ENCODE results near the gene PADI1. TPM values are rescaled to one million over a fixed set of nuclear protein-coding genes. Genes with fewer than 3 reads are reported as not detected.

Gene PADI1
- total RNA-seq, 1 experiment from 2014 or later: 0.24 TPM

DNA sequence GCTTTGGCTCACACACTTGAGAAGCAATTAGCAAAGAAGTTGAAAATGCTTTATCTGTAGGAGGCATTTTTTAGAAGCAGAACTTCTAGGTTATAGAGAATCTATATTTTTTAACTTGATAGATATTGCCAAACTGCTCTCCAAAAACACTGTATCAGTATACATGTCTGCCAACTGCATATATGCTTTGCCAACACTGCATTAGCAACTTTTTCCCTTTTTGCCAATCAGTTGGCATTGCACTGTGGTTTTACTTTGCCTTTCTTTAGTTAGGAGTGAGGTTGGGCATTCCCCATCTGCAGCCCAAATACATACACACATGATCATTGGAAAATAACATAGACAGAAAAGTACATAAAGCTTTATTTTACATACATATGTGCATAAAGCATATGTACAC, 59.0 kb downstream of the PADI1 start:
- Histone ChIP-seq H3K27ac (ENCODE audit: insufficient read length, low read depth, low read length) (no peak overlapping the region), H2BK5ac (ENCODE audit: insufficient read length, low read length) (no peak overlapping the region), H2BK15ac (ENCODE audit: low read depth, low read length) (no peak overlapping the region), H3K23ac (ENCODE audit: insufficient read length, low read depth, low read length) (no peak overlapping the region), H3K79me1 (ENCODE audit: insufficient read depth, low read depth, low read length, poor library complexity, severe bottlenecking) (no peaks in the 10 kb centered on the region), H4K91ac (ENCODE audit: insufficient read length, low read depth, low read length) (no peak overlapping the region), H3K4ac (ENCODE audit: low read depth, low read length) (no peak overlapping the region), H4K5ac (ENCODE audit: insufficient read length, low read depth, low read length) (no peak overlapping the region), H3K27me3 (ENCODE audit: insufficient read depth, low read length) (no peaks in the 10 kb centered on the region), H2AFZ (ENCODE audit: low read length) (no peak overlapping the region), H4K20me1 (ENCODE audit: control insufficient read depth, insufficient read depth, insufficient read length) (no peaks in the 10 kb centered on the region), H2BK20ac (ENCODE audit: low read depth, low read length, poor library complexity, severe bottlenecking) (no peak overlapping the region), H3K9me3 (ENCODE audit: control insufficient read depth, low read depth, low read length) (no peaks in the 10 kb centered on the region), H2BK120ac (ENCODE audit: low read depth, low read length, poor library complexity, severe bottlenecking) (no peak overlapping the region), H4K8ac (replicated peaks; ENCODE audit: insufficient read length, low read depth, low read length) (no peak overlapping the region), H3K14ac (ENCODE audit: insufficient read depth, low read length) (no peak overlapping the region), H3K4me2 (ENCODE audit: insufficient read depth, insufficient read length, low read length) (no peak overlapping the region), H3K56ac (ENCODE audit: insufficient read length, low read depth, low read length) (no peak overlapping the region), H3K23me2 (ENCODE audit: insufficient read length, low read depth, low read length, poor library complexity, severe bottlenecking) (no peaks in the 10 kb centered on the region), H3T11ph (ENCODE audit: low read length) (no peak overlapping the region), H2BK12ac (ENCODE audit: insufficient read length, low read depth, low read length) (no peak overlapping the region), H3K79me2 (ENCODE audit: insufficient read depth, low read length) (no peaks in the 10 kb centered on the region), H3K9ac (ENCODE audit: extremely low read depth, insufficient read length, low read length) (no peak overlapping the region), H3K18ac (ENCODE audit: insufficient read length, low read depth, low read length) (no peak overlapping the region), H2AK5ac (ENCODE audit: insufficient read length, low read length) (no peak overlapping the region), H3K4me1 (ENCODE audit: insufficient read depth, low read length) (no peaks in the 10 kb centered on the region)
- peaks cover 4 to 5% of the 10 kb centered on the region in 2 experiments; a peak in 4 of 5 replicates for H3K9me3 Mint-ChIP-seq
- DNase-seq: no peak
- H3K4me1 Mint-ChIP-seq: peaks cover 0 to 6% of the 10 kb centered on the region in 2 experiments; a peak in 2 of 4 replicates
- H3K27ac Mint-ChIP-seq: no peak overlapping the region
- TF ChIP-seq, protein P1, sequence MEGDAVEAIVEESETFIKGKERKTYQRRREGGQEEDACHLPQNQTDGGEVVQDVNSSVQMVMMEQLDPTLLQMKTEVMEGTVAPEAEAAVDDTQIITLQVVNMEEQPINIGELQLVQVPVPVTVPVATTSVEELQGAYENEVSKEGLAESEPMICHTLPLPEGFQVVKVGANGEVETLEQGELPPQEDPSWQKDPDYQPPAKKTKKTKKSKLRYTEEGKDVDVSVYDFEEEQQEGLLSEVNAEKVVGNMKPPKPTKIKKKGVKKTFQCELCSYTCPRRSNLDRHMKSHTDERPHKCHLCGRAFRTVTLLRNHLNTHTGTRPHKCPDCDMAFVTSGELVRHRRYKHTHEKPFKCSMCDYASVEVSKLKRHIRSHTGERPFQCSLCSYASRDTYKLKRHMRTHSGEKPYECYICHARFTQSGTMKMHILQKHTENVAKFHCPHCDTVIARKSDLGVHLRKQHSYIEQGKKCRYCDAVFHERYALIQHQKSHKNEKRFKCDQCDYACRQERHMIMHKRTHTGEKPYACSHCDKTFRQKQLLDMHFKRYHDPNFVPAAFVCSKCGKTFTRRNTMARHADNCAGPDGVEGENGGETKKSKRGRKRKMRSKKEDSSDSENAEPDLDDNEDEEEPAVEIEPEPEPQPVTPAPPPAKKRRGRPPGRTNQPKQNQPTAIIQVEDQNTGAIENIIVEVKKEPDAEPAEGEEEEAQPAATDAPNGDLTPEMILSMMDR (conservative IDR thresholded peaks at IDR 0.05): no peak
- H3K27me3 Mint-ChIP-seq (ENCODE audit: low read depth): no peaks in the 10 kb centered on the region
- H3K36me3 Mint-ChIP-seq (ENCODE audit: insufficient read depth in 1 of 3, low read depth in 3 of 3): peaks cover 0 to 5% (median 0%) of the 10 kb centered on the region in 3 experiments; a peak in 2 of 7 replicates
- H3K4me3 Mint-ChIP-seq: no peak overlapping the region

Measured in H9 (cell line).